ENCODE measurements around the gene C4orf33. TPM values are rescaled to one million over a fixed set of nuclear protein-coding genes. Genes with fewer than 3 reads are reported as not detected.

Gene C4orf33
- polyA plus RNA-seq, 1 donor (not counting 4 experiments of a cell fraction or from before 2014, with no cell fraction given) = 25.7 TPM

DNA sequence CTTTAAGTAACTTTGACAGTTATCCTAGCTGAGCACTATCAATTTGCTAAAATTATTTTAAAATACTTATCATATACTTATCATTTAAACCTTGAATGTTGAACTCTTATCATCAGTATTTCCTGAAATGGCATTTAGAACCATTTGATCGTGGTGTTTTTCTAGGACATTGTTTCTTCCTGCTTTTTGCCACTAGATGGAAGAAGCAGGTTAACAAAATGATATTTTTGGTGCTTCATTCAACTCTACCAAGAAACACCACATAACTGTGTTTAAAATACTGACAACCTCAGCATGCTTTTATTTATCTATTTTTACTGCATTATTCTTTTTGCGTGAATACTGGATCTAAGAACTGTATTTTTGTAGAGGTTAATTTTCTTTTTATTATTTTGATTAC, 44.6 kb downstream of the C4orf33 start:
- dilution Hi-C loops (cut with MboI; ENCODE audit: extremely low pct_ligation_motif_present, low sequenced_read_pairs) = no loop called here
- Histone ChIP-seq H3K9me1 (ENCODE audit: control insufficient read depth, extremely low read depth, insufficient read depth, low read length) (no peaks in the 10 kb centered on the region), H3K79me2 (ENCODE audit: control insufficient read depth, insufficient read depth, low read length) (no peaks in the 10 kb centered on the region), H3K4me2 (ENCODE audit: control insufficient read depth, extremely low read depth, insufficient read depth, low read depth, low read length) (no peak overlapping the region), H3K4me1 (ENCODE audit: control insufficient read depth, extremely low read depth, insufficient read depth, low read length) (no peaks in the 10 kb centered on the region), H3K4me3 (ENCODE audit: control insufficient read depth in 2 of 3, extremely low read depth in 1 of 3, insufficient read depth in 2 of 3, low read depth in 1 of 3, low read length in 3 of 3) (no peak overlapping the region), H3K9me3 (ENCODE audit: control insufficient read depth, low read depth, low read length) (no peaks in the 10 kb centered on the region), H3K27me3 (ENCODE audit: control insufficient read depth, extremely low read depth, insufficient read depth, low read length) (no peaks in the 10 kb centered on the region), H2AFZ (ENCODE audit: control insufficient read depth, low read length) (no peak overlapping the region), H3K27ac (ENCODE audit: control insufficient read depth, insufficient read depth, low read length) (no peak overlapping the region), H3K36me3 (ENCODE audit: control insufficient read depth in 2 of 2, extremely low read depth in 1 of 2, insufficient read depth in 2 of 2, low read length in 2 of 2) (no peaks in the 10 kb centered on the region), H3K9ac (ENCODE audit: control insufficient read depth, extremely low read depth, insufficient read depth, low read length) (no peak overlapping the region), H4K20me1 (ENCODE audit: control insufficient read depth, extremely low read depth, insufficient read depth, low read length) (no peaks in the 10 kb centered on the region)
- no peak for DNase-seq (ENCODE audit: low read depth, low spot score)
- FAIRE-seq = no peak
- TF ChIP-seq, protein P1, sequence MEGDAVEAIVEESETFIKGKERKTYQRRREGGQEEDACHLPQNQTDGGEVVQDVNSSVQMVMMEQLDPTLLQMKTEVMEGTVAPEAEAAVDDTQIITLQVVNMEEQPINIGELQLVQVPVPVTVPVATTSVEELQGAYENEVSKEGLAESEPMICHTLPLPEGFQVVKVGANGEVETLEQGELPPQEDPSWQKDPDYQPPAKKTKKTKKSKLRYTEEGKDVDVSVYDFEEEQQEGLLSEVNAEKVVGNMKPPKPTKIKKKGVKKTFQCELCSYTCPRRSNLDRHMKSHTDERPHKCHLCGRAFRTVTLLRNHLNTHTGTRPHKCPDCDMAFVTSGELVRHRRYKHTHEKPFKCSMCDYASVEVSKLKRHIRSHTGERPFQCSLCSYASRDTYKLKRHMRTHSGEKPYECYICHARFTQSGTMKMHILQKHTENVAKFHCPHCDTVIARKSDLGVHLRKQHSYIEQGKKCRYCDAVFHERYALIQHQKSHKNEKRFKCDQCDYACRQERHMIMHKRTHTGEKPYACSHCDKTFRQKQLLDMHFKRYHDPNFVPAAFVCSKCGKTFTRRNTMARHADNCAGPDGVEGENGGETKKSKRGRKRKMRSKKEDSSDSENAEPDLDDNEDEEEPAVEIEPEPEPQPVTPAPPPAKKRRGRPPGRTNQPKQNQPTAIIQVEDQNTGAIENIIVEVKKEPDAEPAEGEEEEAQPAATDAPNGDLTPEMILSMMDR (optimal IDR thresholded peaks at IDR 0.05 in 1 of 3, IDR thresholded peaks at IDR 0.05 in 1 of 3, conservative IDR thresholded peaks at IDR 0.05 in 1 of 3; ENCODE audit: extremely low read depth in 1 of 3, insufficient read depth in 2 of 3, low read length in 3 of 3) = no peak
- no peak for TF ChIP-seq EZH2 (IDR thresholded peaks at IDR 0.05; ENCODE audit: low read length)

DNA sequence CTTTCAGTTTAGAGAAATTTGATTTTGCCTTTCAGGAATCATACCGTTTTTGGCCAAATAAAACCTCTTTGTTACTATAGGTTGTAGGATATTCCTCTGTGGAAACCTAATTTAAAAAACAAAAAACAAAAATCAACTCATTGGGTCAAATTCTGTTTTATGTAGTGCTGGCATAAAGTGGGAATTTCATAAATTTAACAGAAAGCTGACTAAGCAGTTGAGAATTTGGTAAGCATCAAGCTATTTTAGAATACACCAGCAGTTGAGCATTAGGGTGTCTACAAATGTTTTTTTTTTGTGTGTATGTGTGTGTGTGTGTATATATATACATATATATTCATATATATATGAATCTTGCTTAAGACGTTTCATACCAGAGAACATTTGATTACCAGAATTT, 47.4 kb downstream of the C4orf33 start:
- Histone ChIP-seq H3K4me2 (ENCODE audit: control insufficient read depth, extremely low read depth, insufficient read depth, low read depth, low read length) (no peak overlapping the region), H3K79me2 (ENCODE audit: control insufficient read depth, insufficient read depth, low read length) (no peaks in the 10 kb centered on the region), H3K27me3 (ENCODE audit: control insufficient read depth, extremely low read depth, insufficient read depth, low read length) (no peaks in the 10 kb centered on the region), H3K9ac (ENCODE audit: control insufficient read depth, extremely low read depth, insufficient read depth, low read length) (no peak overlapping the region), H3K4me3 (ENCODE audit: control insufficient read depth in 2 of 3, extremely low read depth in 1 of 3, insufficient read depth in 2 of 3, low read depth in 1 of 3, low read length in 3 of 3) (no peak overlapping the region), H3K27ac (ENCODE audit: control insufficient read depth, insufficient read depth, low read length) (no peak overlapping the region), H3K4me1 (ENCODE audit: control insufficient read depth, extremely low read depth, insufficient read depth, low read length) (no peaks in the 10 kb centered on the region), H3K9me3 (ENCODE audit: control insufficient read depth, low read depth, low read length) (no peaks in the 10 kb centered on the region), H3K36me3 (ENCODE audit: control insufficient read depth in 2 of 2, extremely low read depth in 1 of 2, insufficient read depth in 2 of 2, low read length in 2 of 2) (no peaks in the 10 kb centered on the region), H2AFZ (ENCODE audit: control insufficient read depth, low read length) (no peak overlapping the region), H4K20me1 (ENCODE audit: control insufficient read depth, extremely low read depth, insufficient read depth, low read length) (no peaks in the 10 kb centered on the region), H3K9me1 (ENCODE audit: control insufficient read depth, extremely low read depth, insufficient read depth, low read length) (no peaks in the 10 kb centered on the region)
- TF ChIP-seq EZH2 (IDR thresholded peaks at IDR 0.05; ENCODE audit: low read length) = no peak
- TF ChIP-seq, protein P1 (optimal IDR thresholded peaks at IDR 0.05 in 1 of 3, IDR thresholded peaks at IDR 0.05 in 1 of 3, conservative IDR thresholded peaks at IDR 0.05 in 1 of 3; ENCODE audit: extremely low read depth in 1 of 3, insufficient read depth in 2 of 3, low read length in 3 of 3) = no peak
- DNase-seq (ENCODE audit: low read depth, low spot score) (no peak), FAIRE-seq (no peak)
- dilution Hi-C loops (cut with MboI; ENCODE audit: extremely low pct_ligation_motif_present, low sequenced_read_pairs) = no loop called here

Measured in keratinocyte (primary cell).